SKM-1 treated with dmso at 0.1 percent for 144 hours (cell line): Measurements from ENCODE around the gene ACVR1B.

Experiments
- DNase-seq: peaks from one replicate; lab custom pipeline; 2025; ENCODE audit not compliant: unreplicated experiment; lab: John Stamatoyannopoulos, UW

The ACVR1B gene

DNA sequence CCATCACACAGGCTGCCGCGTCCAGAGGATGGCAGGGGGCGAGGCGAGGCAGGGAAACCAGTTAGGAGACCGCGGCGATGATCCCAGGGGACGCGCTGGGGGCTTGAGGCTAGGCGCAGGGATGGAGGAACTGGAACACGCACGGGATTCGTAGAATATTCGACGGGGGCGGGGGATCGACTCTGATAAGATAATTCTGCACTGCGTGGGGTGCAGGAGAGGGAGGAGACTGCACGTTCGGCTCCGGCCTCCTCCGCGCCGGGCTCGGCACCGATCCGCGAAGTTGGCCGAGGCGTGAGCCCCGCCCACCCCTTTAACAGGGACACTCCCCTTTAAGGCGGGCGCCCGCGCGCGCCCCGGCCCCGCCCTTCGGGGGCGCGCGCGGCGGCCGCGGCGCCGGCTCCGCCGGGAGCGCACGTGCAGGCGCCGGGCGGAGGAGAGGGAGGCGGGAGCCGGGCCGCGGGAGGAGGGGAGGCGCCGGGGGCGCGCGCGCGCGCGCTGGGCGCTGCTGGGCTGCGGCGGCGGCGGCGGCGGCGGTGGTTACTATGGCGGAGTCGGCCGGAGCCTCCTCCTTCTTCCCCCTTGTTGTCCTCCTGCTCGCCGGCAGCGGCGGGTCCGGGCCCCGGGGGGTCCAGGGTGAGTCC lies at the start of gene ACVR1B:
ACVR1B (plus strand) TSS at position 501 of the 644 bp plus-strand sequence; CDS start at position 546, 45 bp downstream.
- peak; percentile 48 for DNase-seq

DNA sequence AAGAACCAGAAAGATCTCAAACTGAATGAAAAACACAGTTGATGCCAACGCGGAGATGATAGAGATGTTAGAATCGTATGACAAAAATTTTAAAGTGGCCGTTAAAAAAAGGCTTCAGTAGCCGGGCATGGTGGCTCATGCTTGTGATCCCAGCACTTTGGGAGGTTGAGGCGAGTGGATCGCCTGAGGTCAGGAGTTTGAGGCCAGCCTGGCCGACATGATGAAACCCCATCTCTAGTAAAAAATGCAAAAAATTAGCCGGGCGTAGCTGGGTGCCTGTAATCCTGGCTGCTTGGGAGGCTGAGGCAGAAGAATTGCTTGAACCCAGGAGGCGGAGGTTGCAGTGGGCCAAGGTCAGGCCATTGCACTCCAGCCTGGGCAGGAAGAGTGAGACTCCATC lies 49.6 kb upstream of the ACVR1B start:
- no peak for DNase-seq

DNA sequence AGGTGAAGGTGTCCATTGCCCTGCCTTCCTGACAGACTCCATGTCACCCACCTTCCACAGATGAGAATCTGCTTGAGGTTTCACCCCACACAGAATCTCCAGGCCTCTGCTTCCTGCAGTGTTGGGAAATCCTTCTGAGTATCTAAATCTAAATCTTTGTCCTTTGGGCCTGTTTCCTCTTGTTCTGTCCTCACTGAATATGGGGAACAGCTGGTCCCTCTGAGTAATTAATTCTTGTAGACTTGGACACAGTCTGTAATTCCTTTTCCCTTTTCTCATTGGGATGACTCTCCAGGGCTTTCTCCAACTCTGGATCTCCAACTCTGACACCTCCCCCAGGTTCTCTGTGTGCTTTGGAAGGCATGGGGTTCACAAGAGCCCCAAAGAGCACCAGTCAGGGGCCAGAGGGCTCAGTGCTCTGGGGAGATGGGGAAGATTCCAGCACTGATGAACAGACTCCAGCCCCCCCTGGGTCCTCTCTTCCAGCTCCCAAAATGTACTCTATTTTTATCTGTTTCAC lies 46.5 kb upstream of the ACVR1B start:
- no peak for DNase-seq

DNA sequence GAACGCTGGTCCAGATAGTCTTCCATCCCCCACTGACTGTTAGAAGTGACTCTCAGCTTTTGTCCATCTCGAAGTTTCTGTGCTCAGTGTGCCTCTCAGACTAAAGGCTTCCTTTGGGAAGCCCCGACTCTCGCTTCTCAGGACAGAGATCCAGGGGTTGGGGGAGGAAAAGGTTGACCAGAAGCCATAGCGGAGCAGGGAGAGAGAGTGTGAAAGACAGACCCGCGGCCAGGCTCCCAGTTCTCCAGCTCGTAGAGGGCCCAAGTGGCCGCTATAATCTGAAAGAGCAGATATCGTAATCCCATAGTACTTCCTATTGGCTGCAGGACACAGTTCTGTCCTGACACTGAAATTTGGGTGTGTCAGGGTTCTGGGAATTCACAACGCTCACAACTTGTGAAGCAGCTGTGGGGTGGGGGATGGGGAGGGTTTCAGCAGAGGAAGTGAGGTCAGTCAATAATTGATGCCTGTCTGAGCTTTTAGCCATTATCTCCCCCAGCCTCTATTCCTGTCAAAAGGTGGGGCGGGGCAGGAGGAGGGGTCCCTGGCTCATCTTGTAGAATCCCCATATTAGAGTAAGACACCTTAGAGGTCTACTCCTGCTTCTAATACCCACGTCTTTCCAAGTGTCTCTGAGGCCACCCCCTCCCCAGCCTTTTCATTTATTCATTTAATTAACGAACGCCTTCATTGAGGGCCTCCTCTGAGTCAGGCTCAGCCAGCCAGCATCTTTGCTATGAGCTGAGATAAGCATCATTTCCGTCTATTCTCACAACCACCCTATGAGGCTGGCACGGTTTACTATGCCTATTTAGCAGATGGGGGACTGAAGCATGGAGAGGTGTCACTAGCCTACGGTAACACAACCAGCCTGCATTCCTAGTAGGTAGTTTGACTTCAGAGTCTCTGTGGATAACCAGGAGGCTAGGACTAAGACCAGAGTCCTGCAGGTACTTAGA lies 45.7 kb upstream of the ACVR1B start:
- DNase-seq, result no peak

DNA sequence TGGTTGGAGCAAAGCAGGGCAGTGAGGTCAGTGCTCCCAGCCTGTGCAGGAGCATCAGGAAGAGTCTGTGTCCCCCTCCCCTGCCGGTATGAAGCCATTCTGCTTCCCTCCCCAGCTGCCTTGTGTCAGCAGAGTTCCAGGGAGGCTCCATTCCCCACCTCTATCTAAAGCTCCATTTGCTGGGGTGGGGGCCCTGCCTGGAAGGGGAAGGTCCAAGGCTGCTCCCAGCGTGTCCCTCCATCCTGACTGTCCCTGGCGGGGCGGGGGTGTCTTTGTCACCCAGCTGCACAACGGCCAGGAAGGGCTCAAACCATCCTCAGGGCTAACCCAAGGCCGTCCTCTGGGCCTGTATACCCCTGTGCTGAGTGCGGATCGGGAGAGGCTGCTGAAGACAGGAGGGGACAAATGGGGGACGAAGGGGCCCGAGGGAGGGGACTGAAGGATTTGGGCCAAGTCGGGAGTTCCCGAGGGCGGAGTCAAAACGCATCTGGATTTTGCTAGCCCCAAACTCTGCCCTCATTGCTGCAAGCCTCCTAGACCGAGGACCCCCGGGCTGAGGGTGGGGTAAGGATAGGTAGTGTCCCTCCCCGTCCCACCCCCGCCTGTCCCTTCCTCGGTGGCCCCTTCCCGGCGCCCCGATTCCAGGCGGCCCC lies 44.9 kb upstream of the ACVR1B start:
- DNase-seq, result no peak

DNA sequence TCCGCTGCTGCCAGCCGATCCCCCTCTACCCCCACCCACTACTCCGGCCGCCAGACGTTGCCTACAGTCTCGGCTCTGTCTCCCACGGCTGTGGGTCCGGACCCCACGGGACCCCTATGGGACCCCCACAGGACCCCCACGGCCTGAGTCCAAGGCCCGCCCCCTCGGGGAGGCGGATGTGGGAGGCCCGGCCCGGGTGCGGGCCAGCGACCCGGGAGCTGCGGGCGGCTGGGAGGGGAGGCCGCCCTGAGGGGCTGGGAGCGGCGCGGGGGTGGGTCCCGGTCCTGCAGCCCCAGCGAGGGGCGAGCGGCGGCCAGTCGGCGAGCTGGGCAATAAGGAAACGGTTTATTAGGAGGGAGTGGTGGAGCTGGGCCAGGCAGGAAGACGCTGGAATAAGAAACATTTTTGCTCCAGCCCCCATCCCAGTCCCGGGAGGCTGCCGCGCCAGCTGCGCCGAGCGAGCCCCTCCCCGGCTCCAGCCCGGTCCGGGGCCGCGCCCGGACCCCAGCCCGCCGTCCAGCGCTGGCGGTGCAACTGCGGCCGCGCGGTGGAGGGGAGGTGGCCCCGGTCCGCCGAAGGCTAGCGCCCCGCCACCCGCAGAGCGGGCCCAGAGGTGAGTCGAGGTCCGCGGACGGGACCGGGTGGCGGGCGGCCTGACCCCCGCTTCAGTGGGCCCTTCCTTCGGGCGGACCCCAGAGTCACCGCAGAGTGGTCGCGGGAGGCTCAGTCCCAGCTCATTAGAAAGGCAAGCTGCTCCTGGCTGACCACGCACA lies 44.2 kb upstream of the ACVR1B start, which contains the start of gene ACVRL1:
ACVRL1 (plus strand) TSS at position 422 of the 773 bp plus-strand sequence. CDS start 4,971 bp downstream, outside the sequence.
- DNase-seq, result no peak

DNA sequence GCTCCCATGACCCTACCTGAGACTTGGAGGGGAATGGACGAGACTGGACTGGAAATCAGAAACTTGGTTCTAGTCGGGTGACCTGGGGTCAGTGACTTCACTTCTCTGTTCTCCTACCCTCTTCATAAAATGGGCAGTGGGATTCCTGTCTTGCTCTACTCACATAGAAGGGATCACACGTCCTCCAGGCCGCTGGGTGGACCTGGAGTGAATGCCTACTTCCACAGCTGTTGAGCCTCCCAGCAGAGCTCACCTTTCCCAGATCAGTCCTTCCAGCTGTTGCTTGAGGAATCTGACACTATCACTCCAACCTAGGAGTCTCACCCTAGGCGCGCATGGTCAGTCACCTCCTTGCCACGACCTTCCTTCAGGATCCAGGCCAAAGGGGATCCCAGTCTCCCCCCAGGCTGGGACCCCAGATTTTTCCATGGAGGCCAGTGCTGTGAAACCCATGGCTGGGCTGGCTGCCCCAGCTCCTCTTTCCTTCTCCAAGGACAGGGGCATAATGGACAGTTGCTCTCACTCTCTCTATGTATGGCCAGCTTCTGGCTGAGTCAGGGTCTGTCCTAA lies 43.6 kb upstream of the ACVR1B start:
- DNase-seq, result no peak

DNA sequence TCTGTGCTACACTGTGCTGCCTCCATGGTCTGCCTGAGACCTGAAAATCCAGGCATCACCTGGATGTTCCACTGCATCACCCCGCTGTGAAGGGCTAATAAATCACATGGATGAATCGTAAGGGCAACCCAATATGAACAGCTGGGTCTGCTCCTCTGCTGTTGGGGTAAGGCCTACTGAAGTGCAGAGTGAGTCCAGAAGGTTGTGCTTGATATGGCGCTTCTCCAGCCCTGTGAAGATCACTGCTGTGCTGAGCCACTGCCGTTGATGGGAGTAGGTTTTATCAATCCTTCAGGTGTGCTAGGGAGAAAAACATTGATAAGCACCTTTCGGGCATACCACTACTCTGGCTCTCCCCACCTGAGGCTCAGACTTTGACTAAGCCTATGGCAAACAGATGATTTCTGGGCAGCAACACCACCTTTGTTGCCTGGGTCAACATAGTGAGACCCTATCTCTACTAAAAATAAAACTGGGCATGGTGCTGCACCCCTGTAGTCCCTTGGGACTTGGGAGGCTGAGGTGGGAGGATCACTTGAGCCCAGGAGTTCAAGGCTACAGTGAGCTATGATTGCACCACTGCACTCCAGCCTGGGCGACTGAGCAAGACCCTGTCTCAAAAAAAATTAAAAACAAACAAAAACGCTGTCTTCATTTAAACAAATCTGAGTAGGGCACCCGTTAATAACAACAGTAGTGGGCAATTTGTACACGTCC lies 42.5 kb upstream of the ACVR1B start:
- DNase-seq, result no peak

DNA sequence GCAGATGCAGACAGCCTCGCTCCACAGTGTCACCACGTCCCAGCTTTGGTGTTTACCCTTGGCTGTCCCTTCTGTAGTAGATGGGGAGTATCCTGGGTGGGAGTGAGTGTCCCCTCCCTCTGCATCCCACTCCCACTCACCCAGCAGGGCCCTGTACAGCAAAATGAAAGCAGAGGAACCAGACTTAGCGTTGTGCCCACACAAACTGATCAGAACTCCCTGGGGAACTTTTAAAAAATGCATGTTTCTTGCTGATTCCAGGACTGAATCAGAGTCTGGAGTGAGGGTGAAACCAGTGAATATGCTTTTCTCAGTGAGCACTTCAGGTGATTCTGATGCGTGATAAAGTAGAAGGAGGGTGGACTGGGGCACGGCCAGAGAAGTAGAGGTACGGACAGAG lies 41.3 kb upstream of the ACVR1B start:
- no peak for DNase-seq

DNA sequence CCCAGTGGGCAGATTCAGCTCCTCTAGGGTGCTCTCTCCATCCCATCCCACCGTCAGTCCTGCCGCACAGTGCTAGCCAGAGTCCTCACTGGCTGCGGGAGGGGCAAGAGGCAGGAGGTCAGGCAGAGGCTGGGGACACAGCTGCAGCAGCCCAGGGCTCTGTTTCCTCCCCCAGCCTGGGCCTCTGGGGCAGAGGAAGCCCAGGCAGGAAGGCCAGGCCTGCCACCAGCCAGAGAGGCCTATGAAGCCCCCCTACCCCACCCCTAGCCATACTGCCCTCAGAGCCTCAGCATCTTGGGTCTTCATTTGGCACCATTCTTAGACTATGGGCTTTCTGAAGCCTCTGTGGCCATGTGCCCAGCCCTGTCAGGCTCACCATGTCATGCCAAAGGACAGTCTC lies 40.8 kb upstream of the ACVR1B start:
- no peak for DNase-seq

DNA sequence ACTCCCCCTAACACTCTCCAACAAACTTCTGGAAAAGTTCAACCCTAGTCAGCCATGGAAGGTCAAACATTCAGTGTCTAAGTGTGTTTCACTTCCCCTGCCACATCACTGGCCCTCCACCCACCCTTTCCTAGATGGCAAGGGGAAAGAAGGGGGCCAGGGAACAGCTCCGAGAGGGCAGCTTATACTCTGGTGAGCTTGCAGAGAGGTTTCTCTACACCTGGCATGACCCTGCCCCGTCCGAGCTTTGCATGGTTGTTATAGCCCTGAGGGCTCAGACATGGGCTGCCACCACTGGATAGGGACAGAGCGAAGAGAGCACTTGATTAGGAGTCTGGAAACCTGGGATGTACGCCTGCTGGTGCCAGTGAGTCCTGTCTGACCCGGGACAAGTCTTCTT lies 40.2 kb upstream of the ACVR1B start:
- no peak for DNase-seq

- peak; percentile 27 for DNase-seq
Observed at GRCh38 chr12:51911788-51912711, 39.4 kb upstream of the ACVR1B start.

- DNase-seq, result no peak
Observed at GRCh38 chr12:51913071-51914033, 38.1 kb upstream of the ACVR1B start.

- DNase-seq, result no peak
Observed at GRCh38 chr12:51914034-51914923, 37.2 kb upstream of the ACVR1B start.

DNA sequence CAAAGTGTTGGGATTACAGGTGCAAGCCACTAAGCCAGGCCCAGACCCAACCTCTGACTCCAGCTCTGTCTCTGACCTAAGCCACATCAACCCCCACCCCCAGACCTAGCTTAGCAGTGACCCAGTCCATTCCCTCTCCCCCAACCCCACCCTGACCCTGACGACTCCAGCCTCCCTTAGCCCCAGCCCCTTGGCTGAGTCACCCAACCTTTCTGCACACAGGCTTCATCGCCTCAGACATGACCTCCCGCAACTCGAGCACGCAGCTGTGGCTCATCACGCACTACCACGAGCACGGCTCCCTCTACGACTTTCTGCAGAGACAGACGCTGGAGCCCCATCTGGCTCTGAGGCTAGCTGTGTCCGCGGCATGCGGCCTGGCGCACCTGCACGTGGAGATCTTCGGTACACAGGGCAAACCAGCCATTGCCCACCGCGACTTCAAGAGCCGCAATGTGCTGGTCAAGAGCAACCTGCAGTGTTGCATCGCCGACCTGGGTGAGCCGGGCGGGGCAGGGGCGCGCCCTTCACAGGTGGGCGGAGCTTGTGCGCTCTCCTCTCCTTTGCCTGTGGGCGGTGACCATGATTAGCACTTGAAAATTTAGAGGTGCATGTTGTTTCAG lies 36.4 kb upstream of the ACVR1B start:
- no peak for DNase-seq

DNA sequence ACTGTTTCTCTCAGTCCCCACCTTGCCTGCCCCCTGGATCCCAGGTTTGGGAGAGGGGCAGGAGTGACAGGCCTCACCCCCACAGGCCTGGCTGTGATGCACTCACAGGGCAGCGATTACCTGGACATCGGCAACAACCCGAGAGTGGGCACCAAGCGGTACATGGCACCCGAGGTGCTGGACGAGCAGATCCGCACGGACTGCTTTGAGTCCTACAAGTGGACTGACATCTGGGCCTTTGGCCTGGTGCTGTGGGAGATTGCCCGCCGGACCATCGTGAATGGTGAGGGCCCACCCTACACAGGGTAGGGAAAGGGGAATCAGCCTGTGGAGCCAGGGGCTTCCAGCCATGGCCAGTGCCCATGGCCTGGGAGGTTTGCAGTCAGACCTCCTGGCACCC lies 35.5 kb upstream of the ACVR1B start:
- no peak for DNase-seq
